ENCODE results near the gene TACC3.

DNA sequence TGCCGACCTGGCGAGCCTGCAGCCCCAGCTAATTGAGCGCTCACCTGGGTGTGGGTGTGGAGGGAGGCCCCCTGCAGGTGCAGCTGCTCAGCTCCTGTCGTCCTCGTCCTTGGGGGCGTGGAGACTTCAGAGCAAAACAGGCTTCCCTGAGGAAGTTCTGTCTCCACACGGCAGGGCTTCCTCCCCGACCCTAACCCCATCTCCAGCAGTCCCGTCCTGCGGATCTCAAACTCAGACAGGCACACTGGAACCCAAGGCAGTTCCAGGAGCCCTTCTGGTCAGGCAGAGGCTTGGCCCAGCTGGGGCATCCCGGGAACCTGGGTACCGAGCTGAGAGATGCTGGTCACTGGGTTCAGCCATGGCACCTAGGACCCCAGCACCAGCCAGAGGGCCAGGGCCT, 24.4 kb downstream of the TACC3 start:
- no peak for TF ChIP-seq EZH2 (IDR thresholded peaks at IDR 0.05; ENCODE audit: insufficient read depth, low read length)
- TF ChIP-seq CTCF (IDR thresholded peaks at IDR 0.05; ENCODE audit: insufficient read depth, low read depth, low read length) = no peak

Measured in astrocyte (in vitro differentiated cells and primary cell).